COLO668 (cell line): ENCODE results near the gene ATXN7L2.

ENCODE experiments used
- DNase-seq: peaks from one replicate; lab custom pipeline; 2025; ENCODE audit not compliant: unreplicated experiment; lab: John Stamatoyannopoulos, UW

Gene ATXN7L2

DNA sequence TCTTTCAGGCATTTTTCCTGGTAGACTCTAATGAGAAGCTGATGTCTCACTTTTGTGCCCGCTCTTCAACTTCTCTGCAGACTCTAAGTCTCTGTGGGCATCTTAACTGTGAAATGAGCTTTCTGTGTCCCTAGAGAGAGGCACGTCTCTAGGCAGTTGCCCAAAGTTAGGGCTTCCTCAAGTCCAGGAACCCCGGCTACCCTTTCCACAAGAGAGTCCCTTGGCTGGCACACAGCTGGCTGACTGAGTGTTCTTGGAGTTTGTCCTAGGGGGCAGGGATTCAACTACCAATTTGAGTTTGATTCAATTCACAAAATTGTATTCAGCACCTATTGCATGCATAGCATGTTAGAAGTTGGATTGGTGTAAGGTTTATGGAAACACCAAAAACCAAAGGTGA, 57.4 kb downstream of the ATXN7L2 start:
- no peak for DNase-seq
